Stimulated activated naive CD8-positive, alpha-beta T cell treated with anti-CD3 and anti-CD28 coated beads, Interleukin-15, Interleukin-2, amounts not matched to agents 100 U/mL and 50 U/mL, for 24 hours (primary cell): ENCODE measurements around the gene TRIM56.
A peak's percentile ranks its signal among the peaks of the same experiment; 100 is the strongest.
"Not testable (repeated sequence)": the region's sequence is repeated elsewhere in the genome, so short reads cannot be mapped to it uniquely, and the experiment has no call there.

Source experiments
- ATAC-seq: fragments of 150-1000 bp; cut with Tn5 transposase; one replicate; pipeline ENCODE4 v1.10.0; 2021
- DNase-seq: peaks from one replicate; pipeline ENCODE4 v3.0.0; 2021

TRIM56 gene

GRCh38 chr7:101092266-101092905 is 7.1 kb downstream of the TRIM56 start:
- not testable (repeated sequence) for DNase-seq, ATAC-seq

GRCh38 chr7:101093906-101094305 is 8.6 kb downstream of the TRIM56 start:
- no peak for ATAC-seq
- DNase-seq, result no peak

GRCh38 chr7:101094376-101094775 is 9.1 kb downstream of the TRIM56 start:
- no peak for DNase-seq
- no peak for ATAC-seq

GRCh38 chr7:101094791-101095375 is 9.6 kb downstream of the TRIM56 start:
- peak; percentile 43 for ATAC-seq

GRCh38 chr7:101096331-101096956 is 11.2 kb downstream of the TRIM56 start:
- no peak for ATAC-seq

More at GRCh38 chr7:101094791-101095375, 9.6 kb downstream of the TRIM56 start:
- peak; percentile 60 for DNase-seq

GRCh38 chr7:101096957-101097347 is 11.7 kb downstream of the TRIM56 start:
- no peak for ATAC-seq
- no peak for DNase-seq

More at GRCh38 chr7:101096331-101096956, 11.2 kb downstream of the TRIM56 start:
- DNase-seq, result no peak

- ATAC-seq, result no peak
- DNase-seq, result no peak
These were observed 12.3 kb downstream of the TRIM56 start for GRCh38 chr7:101097561-101097960.

GRCh38 chr7:101099969-101100781 is 14.9 kb downstream of the TRIM56 start:
- peak; percentile 87 for ATAC-seq
- DNase-seq, result peak; percentile 67

- no peak for DNase-seq
- ATAC-seq, result no peak
These were observed 15.9 kb downstream of the TRIM56 start for GRCh38 chr7:101100858-101101847.

- ATAC-seq, result no peak
- no peak for DNase-seq
These were observed 16.7 kb downstream of the TRIM56 start for GRCh38 chr7:101102026-101102425.

GRCh38 chr7:101103701-101104100 is 18.4 kb downstream of the TRIM56 start:
- not testable (repeated sequence) for DNase-seq, ATAC-seq

- DNase-seq (no peak), ATAC-seq (no peak)
These were observed 19.0 kb downstream of the TRIM56 start for GRCh38 chr7:101104193-101104713.

- DNase-seq, result no peak
- ATAC-seq, result no peak
These were observed 19.5 kb downstream of the TRIM56 start for GRCh38 chr7:101104799-101105198.

GRCh38 chr7:101105248-101105647 is 20.0 kb downstream of the TRIM56 start:
- ATAC-seq, DNase-seq: not testable (repeated sequence)

- no peak for ATAC-seq
- no peak for DNase-seq
These were observed 21.1 kb downstream of the TRIM56 start for GRCh38 chr7:101106386-101106785.

- no peak for DNase-seq
These were observed 23.1 kb downstream of the TRIM56 start for GRCh38 chr7:101108330-101108857.

GRCh38 chr7:101108961-101109360 is 23.7 kb downstream of the TRIM56 start:
- DNase-seq, result no peak
- no peak for ATAC-seq

More at GRCh38 chr7:101108330-101108857, 23.1 kb downstream of the TRIM56 start:
- ATAC-seq, result no peak

GRCh38 chr7:101109368-101109767 is 24.1 kb downstream of the TRIM56 start:
- DNase-seq, result no peak

GRCh38 chr7:101111261-101111660 is 26.0 kb downstream of the TRIM56 start:
- no peak for DNase-seq

More at GRCh38 chr7:101109368-101109767, 24.1 kb downstream of the TRIM56 start:
- ATAC-seq, result no peak

GRCh38 chr7:101112233-101112632 is 27.0 kb downstream of the TRIM56 start:
- ATAC-seq (no peak), DNase-seq (no peak)

More at GRCh38 chr7:101111261-101111660, 26.0 kb downstream of the TRIM56 start:
- no peak for ATAC-seq

GRCh38 chr7:101113140-101113539 is 27.9 kb downstream of the TRIM56 start:
- not testable (repeated sequence) for ATAC-seq, DNase-seq
